Chondrocyte (in vitro differentiated cells): ENCODE data around the gene LRBA. TPM values are rescaled to one million over a fixed set of nuclear protein-coding genes. Genes with fewer than 3 reads are reported as not detected.
A peak's percentile ranks its signal among the peaks of the same experiment; 100 is the strongest.

Experiments used
- DNase-seq: peaks from one replicate; pipeline ENCODE4 v3.0.0; 2021; ENCODE audit warnings: mixed read lengths, low spot score
- H3K27ac Mint-ChIP-seq: one replicate; pipeline ENCODE4 v1.8.0; 2021; ENCODE audit warnings: mild to moderate bottlenecking, moderate library complexity, mixed read lengths; ENCODE audit not compliant: unreplicated experiment
- H3K27me3 Mint-ChIP-seq: 2 replicates; pipeline ENCODE4 v1.8.0; 2021; ENCODE audit warnings: low read depth, mixed read lengths
- H3K36me3 Mint-ChIP-seq: 2 replicates; pipeline ENCODE4 v1.8.0; 2021; ENCODE audit warnings: low read depth, mixed read lengths
- H3K4me1 Mint-ChIP-seq: 2 replicates; pipeline ENCODE4 v1.8.0; 2021; ENCODE audit warnings: low read depth, mild to moderate bottlenecking, mixed read lengths
- H3K4me3 Mint-ChIP-seq: one replicate; pipeline ENCODE4 v1.8.0; 2021; ENCODE audit warnings: mild to moderate bottlenecking, moderate library complexity, mixed read lengths; ENCODE audit not compliant: unreplicated experiment
- H3K9me3 Mint-ChIP-seq: 2 replicates; pipeline ENCODE4 v1.8.0; 2021; ENCODE audit warnings: low read depth, mixed read lengths
- total RNA-seq: library from RNA; stranded (reverse); gene quantifications from 3 replicates; pipeline ENCODE4 v1.2.1, GENCODE V29; 2021
- TF ChIP-seq, protein P1 (sequence below): fragments of 200-600 bp; sonication (generic); IDR thresholded peaks from 2 replicates; pipeline ENCODE4 v1.5.0; 2021; ENCODE audit warnings: antibody characterized with exemption, mild to moderate bottlenecking, moderate library complexity

LRBA gene
- total RNA-seq, 1 donor from 2014 or later: 19.7 TPM

DNA sequence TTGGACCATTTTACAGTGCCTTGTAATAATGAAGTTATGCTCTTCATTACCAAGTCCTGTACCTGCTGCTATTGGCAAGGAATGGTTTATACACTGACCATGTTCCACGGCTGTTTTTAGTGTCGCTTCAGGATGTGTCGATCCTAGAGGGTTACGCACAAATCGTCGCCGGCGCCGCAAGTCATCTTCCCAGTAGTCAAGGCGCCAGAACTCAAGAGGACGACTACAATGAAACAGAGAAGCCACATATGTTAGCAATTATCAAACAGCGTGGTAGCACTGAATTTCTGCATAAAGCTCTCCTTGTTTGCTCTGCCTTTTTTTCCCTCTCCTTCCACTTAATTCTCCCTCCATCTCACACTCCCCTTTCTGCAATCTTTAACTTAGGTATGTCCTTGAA lies 416.2 kb downstream of the LRBA start:
- Mint-ChIP-seq H3K36me3 (peaks cover 2% of the 10 kb centered on the region), H3K4me3 (no peak overlapping the region), H3K27me3 (no peaks in the 10 kb centered on the region), H3K27ac (no peak overlapping the region), H3K4me1 (peaks cover 4% of the 10 kb centered on the region), H3K9me3 (no peaks in the 10 kb centered on the region)
- no peak for DNase-seq
- TF ChIP-seq, protein P1, sequence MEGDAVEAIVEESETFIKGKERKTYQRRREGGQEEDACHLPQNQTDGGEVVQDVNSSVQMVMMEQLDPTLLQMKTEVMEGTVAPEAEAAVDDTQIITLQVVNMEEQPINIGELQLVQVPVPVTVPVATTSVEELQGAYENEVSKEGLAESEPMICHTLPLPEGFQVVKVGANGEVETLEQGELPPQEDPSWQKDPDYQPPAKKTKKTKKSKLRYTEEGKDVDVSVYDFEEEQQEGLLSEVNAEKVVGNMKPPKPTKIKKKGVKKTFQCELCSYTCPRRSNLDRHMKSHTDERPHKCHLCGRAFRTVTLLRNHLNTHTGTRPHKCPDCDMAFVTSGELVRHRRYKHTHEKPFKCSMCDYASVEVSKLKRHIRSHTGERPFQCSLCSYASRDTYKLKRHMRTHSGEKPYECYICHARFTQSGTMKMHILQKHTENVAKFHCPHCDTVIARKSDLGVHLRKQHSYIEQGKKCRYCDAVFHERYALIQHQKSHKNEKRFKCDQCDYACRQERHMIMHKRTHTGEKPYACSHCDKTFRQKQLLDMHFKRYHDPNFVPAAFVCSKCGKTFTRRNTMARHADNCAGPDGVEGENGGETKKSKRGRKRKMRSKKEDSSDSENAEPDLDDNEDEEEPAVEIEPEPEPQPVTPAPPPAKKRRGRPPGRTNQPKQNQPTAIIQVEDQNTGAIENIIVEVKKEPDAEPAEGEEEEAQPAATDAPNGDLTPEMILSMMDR: no peak

DNA sequence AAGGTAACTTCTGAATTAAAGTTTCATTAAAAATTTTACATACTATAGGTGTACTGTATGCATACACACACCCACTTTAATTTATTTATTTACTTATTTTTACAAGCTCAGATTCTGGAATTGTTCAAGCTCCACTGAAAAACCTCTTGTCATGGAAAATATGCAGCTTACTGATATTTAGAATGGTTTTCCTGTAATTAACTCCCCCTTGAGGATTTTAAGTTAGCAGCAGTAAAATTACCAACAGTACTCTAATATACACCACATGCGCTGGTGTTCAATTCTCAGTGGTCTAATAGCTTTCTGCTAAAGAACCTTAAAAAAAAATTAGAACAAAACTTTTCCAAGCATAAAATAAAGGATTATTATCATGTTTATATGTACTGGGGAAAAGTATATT lies 421.1 kb downstream of the LRBA start:
- DNase-seq: no peak
- Mint-ChIP-seq H3K27ac (no peak overlapping the region), H3K4me3 (no peak overlapping the region), H3K4me1 (peaks cover 20% of the 10 kb centered on the region), H3K36me3 (no peaks in the 10 kb centered on the region), H3K9me3 (no peaks in the 10 kb centered on the region), H3K27me3 (no peaks in the 10 kb centered on the region)
- TF ChIP-seq, protein P1: peak; percentile 73

DNA sequence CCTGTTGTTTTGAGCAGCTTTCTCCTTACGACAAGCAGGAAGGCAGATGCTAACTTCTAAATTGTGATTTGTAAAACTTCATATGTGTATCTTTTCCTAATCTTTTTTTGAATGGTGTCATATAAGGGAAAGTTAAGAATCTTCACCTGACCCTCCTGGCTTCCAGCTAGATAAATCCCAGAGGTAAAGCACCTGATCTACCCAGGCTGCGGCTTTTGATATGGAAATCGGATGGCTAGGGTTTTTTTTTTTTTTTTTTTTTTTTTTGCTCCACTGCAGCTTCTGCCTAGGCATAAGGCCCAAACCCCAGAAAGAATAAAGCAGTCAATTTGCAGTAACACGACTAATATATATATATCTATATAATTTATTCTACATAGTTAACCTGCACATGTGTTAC lies 423.2 kb downstream of the LRBA start:
- Mint-ChIP-seq H3K36me3 (no peaks in the 10 kb centered on the region), H3K27ac (peak overlapping the region; percentile 63), H3K4me3 (no peak overlapping the region), H3K9me3 (no peaks in the 10 kb centered on the region), H3K27me3 (no peaks in the 10 kb centered on the region), H3K4me1 (peaks cover 39% of the 10 kb centered on the region)
- no peak for DNase-seq
- TF ChIP-seq, protein P1: no peak

DNA sequence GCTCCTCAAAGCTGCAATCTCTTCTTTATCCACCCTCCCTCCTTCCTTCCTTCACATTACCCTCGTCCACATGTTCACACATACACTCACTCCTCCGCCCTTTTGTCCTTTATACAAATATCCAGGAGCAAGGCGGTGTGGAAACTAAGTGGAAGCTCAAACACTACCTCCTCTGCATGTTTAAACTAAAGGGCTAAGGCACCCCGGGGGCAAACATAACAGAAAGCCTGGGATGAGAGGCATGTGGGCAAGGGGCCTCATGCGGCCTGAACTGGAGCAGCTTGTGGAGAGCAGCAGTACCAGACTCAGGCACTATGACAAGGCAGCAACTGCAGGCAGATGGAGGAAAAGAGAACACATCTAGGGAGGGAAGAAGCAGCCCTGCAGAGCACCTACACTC lies 423.7 kb downstream of the LRBA start:
- Mint-ChIP-seq H3K9me3 (no peaks in the 10 kb centered on the region), H3K36me3 (no peaks in the 10 kb centered on the region), H3K4me3 (no peak overlapping the region), H3K27me3 (no peaks in the 10 kb centered on the region), H3K27ac (peak overlapping the region; percentile 81), H3K4me1 (peaks cover 43% of the 10 kb centered on the region)
- DNase-seq: no peak
- TF ChIP-seq, protein P1: peak; percentile 14

DNA sequence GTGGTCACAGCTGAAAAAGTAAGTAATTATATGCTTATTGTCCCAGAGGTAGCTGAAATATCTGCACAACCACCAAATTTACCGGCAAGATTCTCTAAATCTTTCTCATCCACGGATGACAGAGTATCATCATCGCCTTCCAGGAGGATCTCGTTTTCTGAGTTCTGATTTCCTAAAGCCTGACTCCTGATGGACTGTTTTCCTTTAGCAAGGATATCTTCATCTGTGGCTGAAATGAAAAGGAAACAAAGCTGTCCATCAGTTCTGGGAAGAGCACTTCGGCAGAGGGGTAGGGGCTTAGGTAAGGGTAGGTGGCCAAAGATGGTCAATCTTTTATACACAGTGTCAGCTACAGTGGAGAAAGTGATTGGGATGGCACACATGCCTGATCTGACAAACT lies 424.5 kb downstream of the LRBA start:
- TF ChIP-seq, protein P1: peak; percentile 37
- Mint-ChIP-seq H3K27ac (no peak overlapping the region), H3K27me3 (no peaks in the 10 kb centered on the region), H3K9me3 (no peaks in the 10 kb centered on the region), H3K36me3 (no peaks in the 10 kb centered on the region), H3K4me3 (no peak overlapping the region), H3K4me1 (peaks cover 50% of the 10 kb centered on the region)
- no peak for DNase-seq
